GM19467 (cell line): Measurements from ENCODE around the gene DNER.

Source experiments
- ATAC-seq: cut with Tn5 transposase; IDR thresholded peaks from one replicate; pipeline ENCODE4 v1.9.1; 2021; ENCODE audit warnings: mild to moderate bottlenecking, moderate library complexity; ENCODE audit not compliant: unreplicated experiment

Gene DNER

GRCh38 chr2:229575569-229576315, 138.6 kb downstream of the DNER start:
- ATAC-seq: no peak

GRCh38 chr2:229572507-229573271, 141.7 kb downstream of the DNER start:
- ATAC-seq: no peak

- ATAC-seq: no peak
These were observed 143.1 kb downstream of the DNER start for GRCh38 chr2:229571243-229571642.

GRCh38 chr2:229566370-229566769, 148.0 kb downstream of the DNER start:
- no peak for ATAC-seq

GRCh38 chr2:229564300-229564907, 150.0 kb downstream of the DNER start:
- no peak for ATAC-seq

- no peak for ATAC-seq
These were observed 151.0 kb downstream of the DNER start for GRCh38 chr2:229563388-229563787.

- no peak for ATAC-seq
These were observed 151.8 kb downstream of the DNER start for GRCh38 chr2:229562472-229563127.

GRCh38 chr2:229559986-229560385, 154.4 kb downstream of the DNER start:
- ATAC-seq: no peak

- no peak for ATAC-seq
These were observed 161.3 kb downstream of the DNER start for GRCh38 chr2:229553091-229553490.

GRCh38 chr2:229543176-229543873, 171.0 kb downstream of the DNER start:
- no peak for ATAC-seq

- no peak for ATAC-seq
These were observed 174.7 kb downstream of the DNER start for GRCh38 chr2:229539628-229540027.

- ATAC-seq: no peak
These were observed 182.8 kb downstream of the DNER start for GRCh38 chr2:229531594-229531993.

- ATAC-seq: no peak
These were observed 183.9 kb downstream of the DNER start for GRCh38 chr2:229530434-229530833.

- no peak for ATAC-seq
These were observed 185.5 kb downstream of the DNER start for GRCh38 chr2:229528846-229529245.

GRCh38 chr2:229526951-229527350, 187.4 kb downstream of the DNER start:
- ATAC-seq: no peak

- no peak for ATAC-seq
These were observed 189.6 kb downstream of the DNER start for GRCh38 chr2:229524799-229525198.

- no peak for ATAC-seq
These were observed 190.7 kb downstream of the DNER start for GRCh38 chr2:229523663-229524062.

- ATAC-seq: no peak
These were observed 192.8 kb downstream of the DNER start for GRCh38 chr2:229521576-229521975.

GRCh38 chr2:229520691-229521096, 193.7 kb downstream of the DNER start:
- no peak for ATAC-seq

GRCh38 chr2:229519655-229520430, 194.5 kb downstream of the DNER start:
- peak; percentile 67 for ATAC-seq
